Fibroblast of skin of right quadriceps (primary cell): Measurements from ENCODE around the gene PSMB7.

Source experiments
- DNase-seq: peaks from one replicate; pipeline ENCODE4 v3.0.0-alpha.2; 2013

Gene PSMB7

GRCh38 chr9:124343533-124344290 lies 71.5 kb downstream of the PSMB7 start:
- no peak for DNase-seq

GRCh38 chr9:124342776-124343485 lies 72.3 kb downstream of the PSMB7 start:
- DNase-seq = peak; percentile 93

- no peak for DNase-seq
Measured at GRCh38 chr9:124342402-124342775, 72.9 kb downstream of the PSMB7 start.

- DNase-seq = no peak
Measured at GRCh38 chr9:124341455-124342170, 73.6 kb downstream of the PSMB7 start.

GRCh38 chr9:124340219-124341069 lies 74.8 kb downstream of the PSMB7 start:
- DNase-seq = no peak

GRCh38 chr9:124339603-124340146 lies 75.6 kb downstream of the PSMB7 start:
- DNase-seq = no peak

GRCh38 chr9:124337562-124337961 lies 77.7 kb downstream of the PSMB7 start:
- DNase-seq = no peak

GRCh38 chr9:124335320-124335707 lies 79.9 kb downstream of the PSMB7 start:
- DNase-seq = no peak

- no peak for DNase-seq
Measured at GRCh38 chr9:124334568-124335319, 80.5 kb downstream of the PSMB7 start.

- DNase-seq = no peak
Measured at GRCh38 chr9:124333203-124333579, 82.1 kb downstream of the PSMB7 start.

- DNase-seq = no peak
Measured at GRCh38 chr9:124332361-124333202, 82.7 kb downstream of the PSMB7 start.

GRCh38 chr9:124331580-124331979 lies 83.7 kb downstream of the PSMB7 start:
- DNase-seq = no peak

- no peak for DNase-seq
Measured at GRCh38 chr9:124330011-124330697, 85.1 kb downstream of the PSMB7 start.

GRCh38 chr9:124329206-124329792 lies 85.9 kb downstream of the PSMB7 start:
- no peak for DNase-seq

GRCh38 chr9:124328285-124328684 lies 87.0 kb downstream of the PSMB7 start:
- DNase-seq = no peak

- DNase-seq = no peak
Measured at GRCh38 chr9:124327491-124327890, 87.8 kb downstream of the PSMB7 start.

GRCh38 chr9:124326378-124326777 lies 88.9 kb downstream of the PSMB7 start:
- DNase-seq = no peak

- no peak for DNase-seq
Measured at GRCh38 chr9:124325816-124326215, 89.4 kb downstream of the PSMB7 start.

GRCh38 chr9:124323904-124324303 lies 91.3 kb downstream of the PSMB7 start:
- no peak for DNase-seq
